Mammary epithelial cell (primary cell): ENCODE measurements around the gene MRTO4.

Experiments
- EZH2 ChIP-seq: IDR thresholded peaks from 2 replicates; pipeline ENCODE4 v1.6.1; 2012; ENCODE audit warnings: low read length, inconsistent platforms, borderline replicate concordance
- TF ChIP-seq, protein P1 (sequence below), 2 donors: IDR thresholded peaks in 1 of 2; conservative IDR thresholded peaks in 1 of 2; 2 replicates each; pipeline ENCODE4 v1.5.1; 2011 to 2012; ENCODE audit warnings: inconsistent platforms in 2 of 2, low read length in 2 of 2, mild to moderate bottlenecking in 2 of 2, control low read depth in 1 of 2, low read depth in 1 of 2; ENCODE audit not compliant: insufficient read depth in 1 of 2; ENCODE audit errors: extremely low read depth in 1 of 2

DNA sequence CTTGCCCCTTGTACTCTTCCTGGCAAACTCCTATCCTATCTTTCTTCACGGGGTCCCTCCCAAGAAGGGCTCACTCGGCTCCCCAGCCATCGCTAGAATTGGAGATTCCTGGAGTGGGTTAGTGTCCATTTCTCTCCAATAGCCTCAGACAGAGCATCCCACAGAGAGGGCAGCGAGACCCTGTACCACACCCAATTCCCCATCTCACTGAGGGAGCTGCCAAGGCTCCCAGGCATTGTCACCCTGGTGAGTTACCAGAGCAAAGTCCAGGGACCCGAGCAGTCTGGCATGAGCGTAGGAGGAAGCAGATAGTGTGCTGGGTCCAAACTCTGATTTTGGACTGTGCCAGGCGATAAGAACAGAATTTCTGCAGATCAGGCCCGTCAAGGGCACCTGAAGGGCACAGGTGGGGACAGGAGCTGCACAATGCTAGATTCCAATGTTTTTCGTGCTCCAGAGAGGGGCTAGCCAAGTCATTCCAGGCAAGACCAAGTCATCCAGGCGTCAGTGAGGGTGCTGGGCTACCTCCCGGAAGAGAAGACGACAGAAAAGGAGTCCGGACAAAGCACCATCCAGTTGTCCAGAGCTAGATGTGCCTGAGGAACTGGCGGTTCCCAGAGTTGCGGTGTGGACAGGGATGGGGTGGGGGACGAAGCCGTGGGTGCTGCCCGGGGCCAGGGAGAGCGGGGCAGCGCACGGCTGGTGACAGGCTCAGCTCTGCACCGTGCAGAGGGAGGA, 21.7 kb downstream of the MRTO4 start:
- TF ChIP-seq, protein P1, sequence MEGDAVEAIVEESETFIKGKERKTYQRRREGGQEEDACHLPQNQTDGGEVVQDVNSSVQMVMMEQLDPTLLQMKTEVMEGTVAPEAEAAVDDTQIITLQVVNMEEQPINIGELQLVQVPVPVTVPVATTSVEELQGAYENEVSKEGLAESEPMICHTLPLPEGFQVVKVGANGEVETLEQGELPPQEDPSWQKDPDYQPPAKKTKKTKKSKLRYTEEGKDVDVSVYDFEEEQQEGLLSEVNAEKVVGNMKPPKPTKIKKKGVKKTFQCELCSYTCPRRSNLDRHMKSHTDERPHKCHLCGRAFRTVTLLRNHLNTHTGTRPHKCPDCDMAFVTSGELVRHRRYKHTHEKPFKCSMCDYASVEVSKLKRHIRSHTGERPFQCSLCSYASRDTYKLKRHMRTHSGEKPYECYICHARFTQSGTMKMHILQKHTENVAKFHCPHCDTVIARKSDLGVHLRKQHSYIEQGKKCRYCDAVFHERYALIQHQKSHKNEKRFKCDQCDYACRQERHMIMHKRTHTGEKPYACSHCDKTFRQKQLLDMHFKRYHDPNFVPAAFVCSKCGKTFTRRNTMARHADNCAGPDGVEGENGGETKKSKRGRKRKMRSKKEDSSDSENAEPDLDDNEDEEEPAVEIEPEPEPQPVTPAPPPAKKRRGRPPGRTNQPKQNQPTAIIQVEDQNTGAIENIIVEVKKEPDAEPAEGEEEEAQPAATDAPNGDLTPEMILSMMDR (conservative IDR thresholded peaks at IDR 0.05 in 1 of 2, IDR thresholded peaks at IDR 0.05 in 1 of 2; ENCODE audit: extremely low read depth in 1 of 2, insufficient read depth in 1 of 2, low read depth in 1 of 2, low read length in 2 of 2) = no peak
- no peak for TF ChIP-seq EZH2
